Measurements from ENCODE around the gene SLC29A1. TPM values are rescaled to one million over a fixed set of nuclear protein-coding genes. Genes with fewer than 3 reads are reported as not detected.
A peak's percentile ranks its signal among the peaks of the same experiment; 100 is the strongest.

Gene SLC29A1
- total RNA-seq, 1 donor from 2014 or later = 17.3 TPM

DNA sequence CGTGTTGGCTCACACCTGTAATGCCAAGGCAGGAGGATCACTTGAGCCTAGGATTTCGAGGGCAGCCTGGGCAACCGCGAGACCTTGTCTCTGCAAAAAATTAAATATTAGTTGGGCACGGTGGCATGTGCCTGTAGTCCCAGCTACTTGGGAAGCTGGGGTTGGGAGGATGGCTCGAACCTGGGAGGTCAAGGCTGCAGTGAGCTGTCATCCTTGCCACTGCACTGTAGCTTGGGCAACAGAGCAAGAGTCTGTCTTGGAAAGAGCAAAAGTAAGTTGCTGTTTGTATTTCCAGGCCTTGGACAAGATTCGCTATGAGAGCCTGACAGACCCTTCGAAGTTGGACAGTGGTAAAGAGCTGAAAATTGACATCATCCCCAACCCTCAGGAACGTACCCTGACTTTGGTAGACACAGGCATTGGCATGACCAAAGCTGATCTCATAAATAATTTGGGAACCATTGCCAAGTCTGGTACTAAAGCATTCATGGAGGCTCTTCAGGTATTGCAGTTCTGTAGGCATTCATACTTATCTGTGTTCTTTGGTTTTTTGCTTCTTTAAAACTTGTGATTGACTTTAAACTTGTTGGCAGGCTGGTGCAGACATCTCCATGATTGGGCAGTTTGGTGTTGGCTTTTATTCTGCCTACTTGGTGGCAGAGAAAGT, 25.8 kb downstream of the SLC29A1 start:
- CTCF ChIA-PET = no interaction called here
- POLR2A ChIA-PET = interaction anchor here (9.4 kb wide), 1 partner anchor 11 kb away, joined by 549 read pairs; the partner anchor contains the start of genes NFKBIE and SLC35B2
- no peaks in the 10 kb centered on the region for H3K27me3 Mint-ChIP-seq

DNA sequence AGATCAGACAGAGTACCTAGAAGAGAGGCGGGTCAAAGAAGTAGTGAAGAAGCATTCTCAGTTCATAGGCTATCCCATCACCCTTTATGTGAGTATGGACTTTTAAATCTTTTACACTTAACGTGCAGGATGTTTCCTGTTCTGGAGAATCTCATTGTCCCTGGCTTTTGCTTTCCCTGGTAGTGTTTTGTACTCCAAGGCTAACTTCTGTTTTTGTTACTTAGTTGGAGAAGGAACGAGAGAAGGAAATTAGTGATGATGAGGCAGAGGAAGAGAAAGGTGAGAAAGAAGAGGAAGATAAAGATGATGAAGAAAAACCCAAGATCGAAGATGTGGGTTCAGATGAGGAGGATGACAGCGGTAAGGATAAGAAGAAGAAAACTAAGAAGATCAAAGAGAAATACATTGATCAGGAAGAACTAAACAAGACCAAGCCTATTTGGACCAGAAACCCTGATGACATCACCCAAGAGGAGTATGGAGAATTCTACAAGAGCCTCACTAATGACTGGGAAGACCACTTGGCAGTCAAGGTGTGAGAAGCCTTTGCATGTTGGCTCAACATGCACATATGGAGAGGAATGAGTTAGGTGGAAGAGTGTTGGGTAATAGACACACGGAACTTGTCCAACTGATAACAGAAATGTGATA, 26.8 kb downstream of the SLC29A1 start:
- Mint-ChIP-seq H3K4me3 (peak overlapping the region; percentile 99), H3K27me3 (no peaks in the 10 kb centered on the region), H3K27ac (peak overlapping the region; percentile 99), H3K36me3 (ENCODE audit: low read depth) (peaks cover 84% of the 10 kb centered on the region), H3K9me3 (no peaks in the 10 kb centered on the region), H3K4me1 (peaks cover 83% of the 10 kb centered on the region)
- TF ChIP-seq, protein P1, sequence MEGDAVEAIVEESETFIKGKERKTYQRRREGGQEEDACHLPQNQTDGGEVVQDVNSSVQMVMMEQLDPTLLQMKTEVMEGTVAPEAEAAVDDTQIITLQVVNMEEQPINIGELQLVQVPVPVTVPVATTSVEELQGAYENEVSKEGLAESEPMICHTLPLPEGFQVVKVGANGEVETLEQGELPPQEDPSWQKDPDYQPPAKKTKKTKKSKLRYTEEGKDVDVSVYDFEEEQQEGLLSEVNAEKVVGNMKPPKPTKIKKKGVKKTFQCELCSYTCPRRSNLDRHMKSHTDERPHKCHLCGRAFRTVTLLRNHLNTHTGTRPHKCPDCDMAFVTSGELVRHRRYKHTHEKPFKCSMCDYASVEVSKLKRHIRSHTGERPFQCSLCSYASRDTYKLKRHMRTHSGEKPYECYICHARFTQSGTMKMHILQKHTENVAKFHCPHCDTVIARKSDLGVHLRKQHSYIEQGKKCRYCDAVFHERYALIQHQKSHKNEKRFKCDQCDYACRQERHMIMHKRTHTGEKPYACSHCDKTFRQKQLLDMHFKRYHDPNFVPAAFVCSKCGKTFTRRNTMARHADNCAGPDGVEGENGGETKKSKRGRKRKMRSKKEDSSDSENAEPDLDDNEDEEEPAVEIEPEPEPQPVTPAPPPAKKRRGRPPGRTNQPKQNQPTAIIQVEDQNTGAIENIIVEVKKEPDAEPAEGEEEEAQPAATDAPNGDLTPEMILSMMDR (IDR thresholded peaks at IDR 0.05) = no peak
- no peak for DNase-seq
- no peak for ATAC-seq (ENCODE audit: low read depth)
- POLR2A ChIA-PET = interaction anchor here (0.7 to 9.4 kb wide), 2 partner anchors 10 to 51 kb away, joined by 4 to 549 read pairs; partner anchors contain the start of genes NFKBIE and SLC35B2
- CTCF ChIA-PET = no interaction called here
- intact Hi-C loops (cut with micrococcal nuclease) = no loop called here

More for the DNA sequence above, 25.8 kb downstream of the SLC29A1 start:
- peaks cover 75% of the 10 kb centered on the region for H3K36me3 Mint-ChIP-seq (ENCODE audit: low read depth)
- H3K4me3 Mint-ChIP-seq = peak overlapping the region; percentile 99
- intact Hi-C loops (cut with micrococcal nuclease) = loop anchor here (10.0 kb wide), 1 partner anchor 474 kb away; the partner anchor contains the start of gene VEGFA
- peak overlapping the region; percentile 99 for H3K27ac Mint-ChIP-seq
- TF ChIP-seq, protein P1 (IDR thresholded peaks at IDR 0.05) = no peak
- no peaks in the 10 kb centered on the region for H3K9me3 Mint-ChIP-seq
- DNase-seq (no peak), ATAC-seq (ENCODE audit: low read depth) (no peak)
- H3K4me1 Mint-ChIP-seq = peaks cover 76% of the 10 kb centered on the region

DNA sequence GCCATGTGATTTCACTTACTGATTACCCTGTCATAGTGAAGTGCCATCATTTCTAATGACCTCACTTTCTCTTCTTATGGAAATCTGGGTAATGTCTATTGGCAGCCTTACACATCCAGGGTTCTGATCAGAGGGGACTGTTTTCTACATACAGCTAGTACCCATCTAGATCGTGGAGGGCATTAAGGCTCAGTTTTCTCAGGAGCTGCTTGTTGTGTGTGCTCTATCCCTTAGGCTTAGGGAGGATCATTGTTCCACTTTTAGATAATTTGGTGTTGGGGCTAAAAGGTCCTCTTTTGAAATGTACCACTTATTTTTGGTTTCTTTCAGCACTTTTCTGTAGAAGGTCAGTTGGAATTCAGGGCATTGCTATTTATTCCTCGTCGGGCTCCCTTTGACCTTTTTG, 27.3 kb downstream of the SLC29A1 start:
- DNase-seq (no peak), ATAC-seq (ENCODE audit: low read depth) (no peak)
- POLR2A ChIA-PET = interaction anchor here (0.7 to 1.5 kb wide), 2 partner anchors 14 to 51 kb away, joined by 4 to 8 read pairs; no protein-coding TSS in a partner anchor
- TF ChIP-seq, protein P1 (IDR thresholded peaks at IDR 0.05) = no peak
- intact Hi-C loops (cut with micrococcal nuclease) = no loop called here
- H3K36me3 Mint-ChIP-seq (ENCODE audit: low read depth) = peaks cover 90% of the 10 kb centered on the region
- no peak overlapping the region for H3K4me3 Mint-ChIP-seq
- H3K27me3 Mint-ChIP-seq = no peaks in the 10 kb centered on the region
- peak overlapping the region; percentile 99 for H3K27ac Mint-ChIP-seq
- H3K4me1 Mint-ChIP-seq = peaks cover 83% of the 10 kb centered on the region
- CTCF ChIA-PET = interaction anchor here (1.3 to 1.6 kb wide), 2 partner anchors 12 to 13 kb away, joined by 3 to 5 read pairs; no protein-coding TSS in a partner anchor
- no peaks in the 10 kb centered on the region for H3K9me3 Mint-ChIP-seq

DNA sequence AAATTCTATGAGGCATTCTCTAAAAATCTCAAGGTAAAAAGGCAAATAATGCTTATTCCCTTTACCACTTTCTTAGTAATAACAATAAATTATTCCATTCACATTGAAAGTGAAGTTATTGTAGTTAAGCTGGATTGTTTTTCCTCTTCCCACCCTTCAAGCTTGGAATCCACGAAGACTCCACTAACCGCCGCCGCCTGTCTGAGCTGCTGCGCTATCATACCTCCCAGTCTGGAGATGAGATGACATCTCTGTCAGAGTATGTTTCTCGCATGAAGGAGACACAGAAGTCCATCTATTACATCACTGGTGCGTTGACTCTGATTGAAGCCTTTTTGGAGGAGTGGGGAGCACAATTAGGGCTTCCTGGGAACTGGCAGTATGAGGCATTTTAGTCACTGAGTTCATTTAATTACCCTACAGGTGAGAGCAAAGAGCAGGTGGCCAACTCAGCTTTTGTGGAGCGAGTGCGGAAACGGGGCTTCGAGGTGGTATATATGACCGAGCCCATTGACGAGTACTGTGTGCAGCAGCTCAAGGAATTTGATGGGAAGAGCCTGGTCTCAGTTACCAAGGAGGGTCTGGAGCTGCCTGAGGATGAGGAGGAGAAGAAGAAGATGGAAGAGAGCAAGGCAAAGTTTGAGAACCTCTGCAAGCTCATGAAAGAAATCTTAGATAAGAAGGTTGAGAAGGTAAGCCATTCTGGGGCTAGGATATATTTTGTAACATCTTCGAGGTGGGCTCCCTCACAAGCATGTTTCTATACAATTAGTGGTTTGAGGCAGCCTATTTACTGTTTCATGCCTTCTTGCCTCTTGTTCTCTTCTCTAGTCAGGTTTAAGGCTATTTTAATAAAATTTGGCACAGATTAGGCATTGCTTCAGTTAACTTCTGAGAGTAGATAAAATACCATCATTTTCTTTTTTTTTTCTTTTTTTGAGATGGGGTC, 28.5 kb downstream of the SLC29A1 start:
- peaks cover 95% of the 10 kb centered on the region for H3K36me3 Mint-ChIP-seq (ENCODE audit: low read depth)
- ChIA-PET POLR2A (interaction anchor here (0.7 to 1.5 kb wide), 2 partner anchors 13 to 527 kb away, joined by 3 to 8 read pairs; no protein-coding TSS in a partner anchor), CTCF (interaction anchor here (1.3 to 1.6 kb wide), 2 partner anchors 10 to 14 kb away, joined by 3 to 5 read pairs; no protein-coding TSS in a partner anchor)
- H3K4me1 Mint-ChIP-seq = peaks cover 88% of the 10 kb centered on the region
- TF ChIP-seq, protein P1 (IDR thresholded peaks at IDR 0.05) = no peak
- H3K9me3 Mint-ChIP-seq = no peaks in the 10 kb centered on the region
- ATAC-seq (ENCODE audit: low read depth) (no peak), DNase-seq (no peak)
- intact Hi-C loops (cut with micrococcal nuclease) = no loop called here
- H3K27me3 Mint-ChIP-seq = no peaks in the 10 kb centered on the region
- H3K27ac Mint-ChIP-seq = peak overlapping the region; percentile 48
- peak overlapping the region; percentile 19 for H3K4me3 Mint-ChIP-seq

Measured in activated B cell treated with CpG ODN at 0.5 μM for 24 hours (primary cell).